Suprapubic skin (tissue), 4 donors: Measurements from ENCODE around the gene LMBRD1. TPM values are rescaled to one million over a fixed set of nuclear protein-coding genes. Genes with fewer than 3 reads are reported as not detected.
"Not testable (repeated sequence)": the region's sequence is repeated elsewhere in the genome, so short reads cannot be mapped to it uniquely, and the experiment has no call there.

Experiments
- DNase-seq, 2 donors: peaks; one replicate each; pipeline ENCODE4 v3.0.0-alpha.2; 2019; ENCODE audit warnings: low spot score in 2 of 2
- H3K27ac ChIP-seq: fragments of 200-600 bp; sonication (generic); one replicate; pipeline ENCODE4 v1.5.1; 2019
- H3K27me3 ChIP-seq: fragments of 200-600 bp; sonication (generic); one replicate; pipeline ENCODE4 v1.5.1; 2019
- H3K36me3 ChIP-seq: fragments of 200-600 bp; sonication (generic); one replicate; pipeline ENCODE4 v1.5.1; 2019
- H3K4me1 ChIP-seq: fragments of 200-600 bp; sonication (generic); one replicate; pipeline ENCODE4 v1.5.1; 2019
- H3K4me3 ChIP-seq: fragments of 200-600 bp; sonication (generic); one replicate; pipeline ENCODE4 v1.5.1; 2019; ENCODE audit warnings: mild to moderate bottlenecking
- H3K9me3 ChIP-seq: fragments of 200-600 bp; sonication (generic); one replicate; pipeline ENCODE4 v1.5.1; 2019
- CTCF ChIP-seq, 2 donors: fragments of 200-600 bp in 1 of 2; fragments of 450-650 bp in 1 of 2; sonication (generic) in 1 of 2; IDR thresholded peaks; one replicate each; pipeline ENCODE4 v1.5.1; 2016 to 2019; ENCODE audit warnings: antibody characterized with exemption in 2 of 2, mild to moderate bottlenecking in 1 of 2, moderate library complexity in 1 of 2
- EP300 ChIP-seq: sonication (generic); formaldehyde crosslinking; IDR thresholded peaks from one replicate; pipeline ENCODE4 v1.6.1; 2017; ENCODE audit warnings: antibody characterized with exemption
- POLR2A ChIP-seq, 2 donors: fragments of 450-650 bp; IDR thresholded peaks; one replicate each; pipeline ENCODE4 v1.6.1; 2017; ENCODE audit warnings: antibody characterized with exemption in 2 of 2, mild to moderate bottlenecking in 2 of 2, moderate library complexity in 2 of 2
- POLR2AphosphoS5 ChIP-seq, 3 donors: sonication (generic); formaldehyde crosslinking; IDR thresholded peaks; one replicate each; pipeline ENCODE4 v1.6.1; 2017; ENCODE audit warnings: antibody characterized with exemption in 3 of 3
- WGBS: methylation state at CpG from one replicate; pipeline ENCODE4 v1.1.5; 2018; 5-methylcytosine and 5-hydroxymethylcytosine counted together
- total RNA-seq, 4 donors: library from RNA; depleted of rRNA; stranded (reverse); fragments of >200 nt; gene quantifications; one replicate each; pipeline ENCODE4 v1.1.0, GENCODE V29; 2016

Gene LMBRD1
- total RNA-seq, 4 donors from 2014 or later: 43.5 to 58.6 (median 47.5) TPM

- H3K27ac ChIP-seq: no peak overlapping the region
- H3K27me3 ChIP-seq: no peaks in the 10 kb centered on the region
- 97% methylated on average over 1 of the region's 1 CpG for WGBS
- H3K36me3 ChIP-seq: peaks cover 10% of the 10 kb centered on the region
- no peak for DNase-seq
- no peak for TF ChIP-seq POLR2AphosphoS5 (IDR thresholded peaks at IDR 0.05)
- TF ChIP-seq CTCF (IDR thresholded peaks at IDR 0.05): no peak
- H3K4me3 ChIP-seq: no peak overlapping the region
- peaks cover 19% of the 10 kb centered on the region for H3K4me1 ChIP-seq
- no peaks in the 10 kb centered on the region for H3K9me3 ChIP-seq
Observed at GRCh38 chr6:69789578-69789977, 7.2 kb downstream of the LMBRD1 start.

GRCh38 chr6:69787436-69787835, 9.4 kb downstream of the LMBRD1 start:
- not testable (repeated sequence) for DNase-seq, H3K4me3 ChIP-seq, H3K27ac ChIP-seq, H3K9me3 ChIP-seq, H3K27me3 ChIP-seq
- H3K36me3 ChIP-seq: peaks cover 10% of the 10 kb centered on the region
- peaks cover 15% of the 10 kb centered on the region for H3K4me1 ChIP-seq
- WGBS: 85% methylated on average over 5 of the region's 5 CpGs

- peaks cover 10% of the 10 kb centered on the region for H3K36me3 ChIP-seq
- H3K4me3 ChIP-seq: no peak overlapping the region
- H3K27ac ChIP-seq: no peak overlapping the region
- TF ChIP-seq POLR2AphosphoS5 (IDR thresholded peaks at IDR 0.05): no peak
- no peak for TF ChIP-seq POLR2A (IDR thresholded peaks at IDR 0.05)
- no peak for TF ChIP-seq CTCF (IDR thresholded peaks at IDR 0.05)
- no peak for TF ChIP-seq EP300
- no peaks in the 10 kb centered on the region for H3K4me1 ChIP-seq
- no peaks in the 10 kb centered on the region for H3K9me3 ChIP-seq
- H3K27me3 ChIP-seq: no peaks in the 10 kb centered on the region
- no peak for DNase-seq
Observed at GRCh38 chr6:69785697-69786096, 11.1 kb downstream of the LMBRD1 start.

- 87% methylated on average over 3 of the region's 3 CpGs for WGBS
- DNase-seq: no peak
- Histone ChIP-seq H3K27me3 (no peaks in the 10 kb centered on the region), H3K4me1 (no peaks in the 10 kb centered on the region), H3K27ac (no peak overlapping the region), H3K4me3 (no peak overlapping the region), H3K36me3 (peaks cover 9% of the 10 kb centered on the region), H3K9me3 (no peaks in the 10 kb centered on the region)
- TF ChIP-seq EP300: no peak
- no peak for TF ChIP-seq POLR2A (IDR thresholded peaks at IDR 0.05)
- no peak for TF ChIP-seq POLR2AphosphoS5 (IDR thresholded peaks at IDR 0.05)
- TF ChIP-seq CTCF (IDR thresholded peaks at IDR 0.05): no peak
Observed at GRCh38 chr6:69784595-69785377, 12.0 kb downstream of the LMBRD1 start.

GRCh38 chr6:69783108-69783507, 13.7 kb downstream of the LMBRD1 start:
- DNase-seq: no peak
- peaks cover 1% of the 10 kb centered on the region for H3K36me3 ChIP-seq
- H3K9me3 ChIP-seq: no peaks in the 10 kb centered on the region
- no peak overlapping the region for H3K4me3 ChIP-seq
- WGBS: 97% methylated on average over 1 of the region's 1 CpG
- no peak for TF ChIP-seq CTCF (IDR thresholded peaks at IDR 0.05)
- TF ChIP-seq EP300: no peak
- no peak for TF ChIP-seq POLR2AphosphoS5 (IDR thresholded peaks at IDR 0.05)
- no peak for TF ChIP-seq POLR2A (IDR thresholded peaks at IDR 0.05)
- no peaks in the 10 kb centered on the region for H3K4me1 ChIP-seq
- no peaks in the 10 kb centered on the region for H3K27me3 ChIP-seq
- H3K27ac ChIP-seq: no peak overlapping the region
